ENCODE measurements around the gene TBC1D2B. TPM values are rescaled to one million over a fixed set of nuclear protein-coding genes. Genes with fewer than 3 reads are reported as not detected.

Gene TBC1D2B
- total and polyA plus RNA-seq, 5 donors from 2014 or later, result 12.2 to 117 (median 17.6) TPM

DNA sequence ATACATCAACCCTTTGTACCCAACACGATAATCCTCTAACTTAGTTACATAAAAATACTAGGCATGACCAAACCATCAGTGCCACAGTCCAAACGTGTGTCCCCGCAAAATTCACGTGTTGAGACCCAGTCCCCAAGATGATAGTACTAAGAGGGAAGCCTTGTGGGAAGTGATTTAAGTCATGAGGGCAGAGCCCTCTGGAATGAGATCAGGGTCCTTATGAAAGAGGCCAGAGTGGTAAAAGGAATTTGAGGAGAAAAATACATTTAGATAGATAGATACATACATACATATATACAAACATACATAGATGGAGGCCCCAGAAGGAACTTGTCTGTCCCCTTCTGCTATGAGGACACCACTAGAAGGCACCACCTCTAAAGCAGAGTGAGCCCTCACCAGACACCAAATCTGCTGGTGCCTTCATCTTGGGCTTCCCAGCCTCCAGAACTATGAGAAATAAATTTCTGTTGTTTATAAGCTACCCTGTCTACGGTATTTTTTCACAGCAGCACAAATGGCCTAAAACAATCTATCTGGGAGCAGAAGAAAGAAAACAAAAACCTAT, 8.0 kb downstream of the TBC1D2B start:
- Histone ChIP-seq H3K27me3 (ENCODE audit: control insufficient read depth, insufficient read depth, low read length) (no peaks in the 10 kb centered on the region), H3K4me1 (ENCODE audit: control insufficient read depth, insufficient read depth, low read length, poor library complexity, severe bottlenecking) (peaks cover 89% of the 10 kb centered on the region), H3K36me3 (ENCODE audit: control insufficient read depth, insufficient read depth, low read length) (peaks cover 3% of the 10 kb centered on the region), H3K4me3 (ENCODE audit: low read depth, low read length) (peak overlapping the region; percentile 87), H3K27ac (ENCODE audit: insufficient read depth, low read length, poor library complexity, severe bottlenecking) (peak overlapping the region; percentile 86), H3K9me3 (ENCODE audit: control insufficient read depth in 2 of 2, low read length in 2 of 2) (no peaks in the 10 kb centered on the region)
- DNase-seq (peak in 1 of 3 donors; percentile 44), ATAC-seq (ENCODE audit: low read depth in 2 of 2) (no peak)
- Mint-ChIP-seq H3K4me1 (peaks cover 0 to 45% (median 38%) of the 10 kb centered on the region in 4 donors), H3K9me3 (peaks cover 0 to 2% (median 0%) of the 10 kb centered on the region in 7 donors), H3K27me3 (no peaks in the 10 kb centered on the region), H3K36me3 (peaks cover 4% of the 10 kb centered on the region), H3K27ac (no peak overlapping the region), H3K4me3 (peak overlapping the region in 2 of 4 donors; percentile 85 to 93)

DNA sequence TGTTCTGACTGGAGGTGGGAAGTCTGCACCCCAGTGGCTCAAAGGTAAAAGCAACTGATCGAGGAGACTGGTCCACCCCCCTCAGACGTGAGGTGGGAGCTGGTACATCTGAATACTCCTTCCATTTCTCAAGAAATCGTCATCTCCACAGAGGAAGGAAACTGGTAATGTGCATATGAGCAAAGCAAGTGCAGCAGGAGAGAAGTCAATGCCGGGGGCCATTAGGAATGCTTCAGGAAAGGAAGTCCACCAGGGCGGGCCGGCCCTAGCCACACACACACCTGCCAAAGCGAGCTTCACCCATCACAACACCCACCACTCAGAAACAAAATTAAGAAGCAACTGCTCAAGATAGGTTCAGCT, 8.5 kb downstream of the TBC1D2B start:
- peaks cover 4% of the 10 kb centered on the region for H3K36me3 Mint-ChIP-seq
- H3K27ac Mint-ChIP-seq, result no peak overlapping the region
- H3K4me1 Mint-ChIP-seq, result peaks cover 0 to 41% (median 33%) of the 10 kb centered on the region in 4 donors
- no peaks in the 10 kb centered on the region for H3K27me3 Mint-ChIP-seq
- DNase-seq (no peak), ATAC-seq (ENCODE audit: low read depth in 2 of 2) (peak; percentile 21 to 29)
- peaks cover 91% of the 10 kb centered on the region for H3K4me1 ChIP-seq (ENCODE audit: control insufficient read depth, insufficient read depth, low read length, poor library complexity, severe bottlenecking)
- H3K27ac ChIP-seq (ENCODE audit: insufficient read depth, low read length, poor library complexity, severe bottlenecking), result peak overlapping the region; percentile 86
- H3K4me3 ChIP-seq (ENCODE audit: low read depth, low read length), result peak overlapping the region; percentile 87
- H3K9me3 Mint-ChIP-seq, result peaks cover 0 to 2% (median 0%) of the 10 kb centered on the region in 7 donors
- H3K27me3 ChIP-seq (ENCODE audit: control insufficient read depth, insufficient read depth, low read length), result no peaks in the 10 kb centered on the region
- peaks cover 3% of the 10 kb centered on the region for H3K36me3 ChIP-seq (ENCODE audit: control insufficient read depth, insufficient read depth, low read length)
- H3K9me3 ChIP-seq (ENCODE audit: control insufficient read depth in 2 of 2, low read length in 2 of 2), result no peaks in the 10 kb centered on the region
- H3K4me3 Mint-ChIP-seq, result peak overlapping the region in 2 of 4 donors; percentile 85 to 93

DNA sequence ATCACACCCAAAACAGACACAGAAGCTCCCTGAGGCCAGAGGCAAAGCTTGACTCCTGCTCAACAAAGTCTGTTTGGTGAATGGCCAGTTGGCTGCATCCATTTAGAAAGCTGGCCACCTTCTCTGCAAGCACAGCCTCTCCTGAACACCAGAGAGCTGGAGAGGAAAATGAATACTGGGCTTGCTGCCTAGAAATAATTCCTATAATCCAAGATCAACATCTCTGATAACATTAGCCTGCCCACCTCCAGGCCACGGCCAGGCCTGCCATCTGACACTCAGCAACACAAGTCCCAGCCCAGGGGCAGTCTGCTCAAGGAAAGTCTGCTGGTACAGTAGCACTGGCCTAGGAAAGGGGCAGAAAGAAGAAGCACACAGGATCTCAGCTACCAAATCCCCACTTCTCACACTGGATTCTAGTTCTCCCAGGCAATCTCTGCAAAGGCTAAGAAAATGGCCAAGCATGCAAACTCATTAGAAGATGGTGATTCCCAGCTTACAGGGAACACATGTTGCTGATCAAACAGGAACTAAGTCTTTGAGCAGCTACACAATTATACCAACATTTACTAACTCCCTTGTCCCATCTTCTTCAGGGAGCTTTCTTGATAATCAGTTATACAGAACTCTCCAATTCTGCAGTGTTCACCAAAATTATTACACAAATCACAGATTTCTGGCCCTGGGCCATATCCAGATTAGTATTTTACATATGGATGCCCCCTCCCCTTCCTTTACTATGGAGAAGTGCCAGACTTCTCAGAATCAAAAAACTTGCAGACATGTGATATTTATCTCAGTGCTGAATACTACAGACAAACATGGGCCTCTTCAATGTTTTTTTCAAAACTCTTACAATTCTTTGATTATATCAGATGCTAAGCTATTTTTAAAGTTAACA, 9.9 kb downstream of the TBC1D2B start:
- DNase-seq (peak in 1 of 3 donors; percentile 56), ATAC-seq (ENCODE audit: low read depth in 2 of 2) (no peak)
- Histone ChIP-seq H3K36me3 (ENCODE audit: control insufficient read depth, insufficient read depth, low read length) (peaks cover 3% of the 10 kb centered on the region), H3K9me3 (ENCODE audit: control insufficient read depth in 2 of 2, low read length in 2 of 2) (no peaks in the 10 kb centered on the region), H3K4me3 (ENCODE audit: low read depth, low read length) (peak overlapping the region; percentile 87), H3K27ac (ENCODE audit: insufficient read depth, low read length, poor library complexity, severe bottlenecking) (peak overlapping the region; percentile 86), H3K4me1 (ENCODE audit: control insufficient read depth, insufficient read depth, low read length, poor library complexity, severe bottlenecking) (peaks cover 95% of the 10 kb centered on the region), H3K27me3 (ENCODE audit: control insufficient read depth, insufficient read depth, low read length) (no peaks in the 10 kb centered on the region)
- H3K27ac Mint-ChIP-seq, result no peak overlapping the region
- H3K4me3 Mint-ChIP-seq, result peak overlapping the region in 2 of 4 donors; percentile 85 to 93
- no peaks in the 10 kb centered on the region for H3K27me3 Mint-ChIP-seq
- H3K9me3 Mint-ChIP-seq, result peaks cover 0 to 2% (median 0%) of the 10 kb centered on the region in 7 donors
- H3K36me3 Mint-ChIP-seq, result no peaks in the 10 kb centered on the region
- H3K4me1 Mint-ChIP-seq, result peaks cover 0 to 42% (median 27%) of the 10 kb centered on the region in 4 donors

DNA sequence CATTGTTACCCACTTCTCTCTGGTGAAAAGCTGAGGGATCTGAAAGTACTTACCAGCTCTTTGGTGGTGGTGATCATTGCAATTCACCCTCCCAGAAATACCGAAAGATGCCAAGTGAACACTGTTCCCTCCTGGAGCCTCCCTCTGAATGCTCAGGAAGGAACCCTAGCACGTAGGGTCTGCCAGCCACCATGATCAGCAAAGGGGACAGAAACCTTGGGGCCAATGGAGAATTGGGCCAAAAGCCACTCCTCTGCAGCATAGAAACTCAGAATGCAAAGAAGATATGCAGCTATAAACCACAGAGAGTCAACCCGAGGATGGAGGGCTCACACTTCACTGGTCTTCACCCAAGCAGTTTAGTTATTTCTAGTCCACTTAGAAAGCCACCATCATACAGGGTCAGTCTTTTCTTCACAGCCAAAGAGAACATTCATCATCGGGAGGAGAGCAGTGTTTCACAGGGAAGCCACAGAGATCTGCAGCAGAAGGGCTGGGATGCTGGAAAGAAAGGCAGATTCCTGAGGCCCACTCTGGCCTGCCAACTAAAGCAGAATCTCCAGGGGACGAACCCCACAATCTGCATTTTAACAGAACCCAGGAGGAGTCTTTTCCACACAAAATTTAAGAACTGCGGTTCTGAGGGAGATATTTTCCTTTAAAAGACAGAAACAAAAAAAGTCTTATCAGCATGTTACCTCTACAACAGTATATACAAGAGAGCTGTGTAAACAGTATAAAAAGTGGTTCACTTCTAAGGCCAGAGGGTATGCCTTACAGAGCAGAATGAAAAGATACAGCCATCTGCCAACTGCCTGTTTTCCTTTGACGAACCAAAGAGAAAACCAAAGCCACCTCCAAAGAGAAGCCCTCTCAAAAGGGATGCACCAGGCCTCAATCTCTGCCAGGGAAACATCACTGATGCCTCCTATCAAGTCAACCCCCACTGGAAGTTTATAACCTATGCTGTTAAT, 11.3 kb downstream of the TBC1D2B start:
- Histone ChIP-seq H3K4me3 (ENCODE audit: low read depth, low read length) (peak overlapping the region; percentile 87), H3K36me3 (ENCODE audit: control insufficient read depth, insufficient read depth, low read length) (peaks cover under 1% of the 10 kb centered on the region), H3K9me3 (ENCODE audit: control insufficient read depth in 2 of 2, low read length in 2 of 2) (no peaks in the 10 kb centered on the region), H3K4me1 (ENCODE audit: control insufficient read depth, insufficient read depth, low read length, poor library complexity, severe bottlenecking) (peaks cover 93% of the 10 kb centered on the region), H3K27ac (ENCODE audit: insufficient read depth, low read length, poor library complexity, severe bottlenecking) (peak overlapping the region; percentile 86), H3K27me3 (ENCODE audit: control insufficient read depth, insufficient read depth, low read length) (no peaks in the 10 kb centered on the region)
- Mint-ChIP-seq H3K4me1 (peaks cover under 1 to 42% (median 22%) of the 10 kb centered on the region in 4 donors), H3K27me3 (no peaks in the 10 kb centered on the region), H3K9me3 (peaks cover 0 to 2% (median 0%) of the 10 kb centered on the region in 7 donors), H3K4me3 (peak overlapping the region in 1 of 4 donors; percentile 68), H3K36me3 (no peaks in the 10 kb centered on the region), H3K27ac (no peak overlapping the region)
- DNase-seq (no peak), ATAC-seq (ENCODE audit: low read depth in 2 of 2) (no peak)

DNA sequence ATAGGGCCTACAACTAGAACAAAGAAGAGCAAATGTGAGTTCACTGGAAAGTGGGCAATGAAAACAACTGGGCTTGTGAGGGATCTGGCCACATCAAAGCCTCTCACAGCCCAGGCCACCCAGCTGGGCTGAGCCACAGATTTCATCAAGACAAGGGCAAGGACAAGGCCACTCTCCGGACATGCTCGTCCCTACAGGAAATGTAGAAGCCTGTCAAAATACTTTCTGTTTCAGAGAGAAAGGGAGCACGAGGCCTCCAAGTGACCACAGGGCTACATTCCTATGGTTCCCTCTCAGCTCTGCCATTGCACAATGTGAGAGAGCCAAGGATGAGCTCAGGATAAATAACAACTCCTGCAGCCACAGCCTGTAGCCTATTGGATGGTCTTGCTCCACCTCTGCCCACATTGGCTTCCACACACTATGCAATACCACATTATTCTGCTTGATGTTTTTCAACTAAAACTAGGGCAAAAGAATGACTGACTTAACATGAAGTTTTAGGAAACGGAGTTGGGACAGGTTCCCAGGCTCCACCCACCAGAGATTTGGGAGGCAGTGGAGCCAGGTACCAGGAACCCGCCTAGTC, 12.1 kb downstream of the TBC1D2B start:
- Histone ChIP-seq H3K9me3 (ENCODE audit: control insufficient read depth in 2 of 2, low read length in 2 of 2) (no peaks in the 10 kb centered on the region), H3K4me1 (ENCODE audit: control insufficient read depth, insufficient read depth, low read length, poor library complexity, severe bottlenecking) (peaks cover 88% of the 10 kb centered on the region), H3K4me3 (ENCODE audit: low read depth, low read length) (peak overlapping the region; percentile 87), H3K27me3 (ENCODE audit: control insufficient read depth, insufficient read depth, low read length) (no peaks in the 10 kb centered on the region), H3K27ac (ENCODE audit: insufficient read depth, low read length, poor library complexity, severe bottlenecking) (peak overlapping the region; percentile 86), H3K36me3 (ENCODE audit: control insufficient read depth, insufficient read depth, low read length) (no peaks in the 10 kb centered on the region)
- DNase-seq, result no peak
- Mint-ChIP-seq H3K36me3 (no peaks in the 10 kb centered on the region), H3K27ac (no peak overlapping the region), H3K9me3 (peaks cover 0 to 2% (median 0%) of the 10 kb centered on the region in 7 donors), H3K4me1 (peaks cover 0 to 42% (median 23%) of the 10 kb centered on the region in 4 donors), H3K27me3 (no peaks in the 10 kb centered on the region), H3K4me3 (no peak overlapping the region)
- no peak for ATAC-seq (ENCODE audit: low read depth in 2 of 2)

DNA sequence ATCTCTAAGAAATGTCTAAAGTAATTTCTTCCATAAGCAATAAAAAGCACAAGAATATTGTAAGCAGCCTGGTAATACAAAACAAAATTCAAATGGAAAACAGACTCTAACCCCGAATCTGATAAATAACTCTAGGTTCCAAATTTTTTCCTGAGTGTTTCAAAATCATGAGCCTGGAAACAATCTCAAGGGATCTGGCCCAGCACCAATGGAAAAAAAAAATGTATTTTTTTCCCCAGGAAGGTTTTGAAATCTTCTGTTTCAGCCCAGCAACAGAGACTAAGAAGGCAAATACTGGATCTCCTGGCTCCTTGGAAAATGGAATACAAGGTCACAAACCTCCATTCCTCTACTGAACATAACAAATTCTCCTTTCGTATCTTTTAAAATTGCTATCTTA, 13.0 kb downstream of the TBC1D2B start:
- Mint-ChIP-seq H3K27ac (no peak overlapping the region), H3K36me3 (no peaks in the 10 kb centered on the region), H3K9me3 (peaks cover 0 to 2% (median 0%) of the 10 kb centered on the region in 7 donors), H3K4me1 (peaks cover 7 to 39% (median 24%) of the 10 kb centered on the region in 4 donors), H3K27me3 (no peaks in the 10 kb centered on the region), H3K4me3 (no peak overlapping the region)
- DNase-seq (no peak), ATAC-seq (ENCODE audit: low read depth in 2 of 2) (no peak)
- H3K36me3 ChIP-seq (ENCODE audit: control insufficient read depth, insufficient read depth, low read length), result no peaks in the 10 kb centered on the region
- H3K27me3 ChIP-seq (ENCODE audit: control insufficient read depth, insufficient read depth, low read length), result no peaks in the 10 kb centered on the region
- H3K4me1 ChIP-seq (ENCODE audit: control insufficient read depth, insufficient read depth, low read length, poor library complexity, severe bottlenecking), result peaks cover 88% of the 10 kb centered on the region
- H3K27ac ChIP-seq (ENCODE audit: insufficient read depth, low read length, poor library complexity, severe bottlenecking), result peak overlapping the region; percentile 86
- H3K4me3 ChIP-seq (ENCODE audit: low read depth, low read length), result peak overlapping the region; percentile 87
- H3K9me3 ChIP-seq (ENCODE audit: control insufficient read depth in 2 of 2, low read length in 2 of 2), result no peaks in the 10 kb centered on the region

DNA sequence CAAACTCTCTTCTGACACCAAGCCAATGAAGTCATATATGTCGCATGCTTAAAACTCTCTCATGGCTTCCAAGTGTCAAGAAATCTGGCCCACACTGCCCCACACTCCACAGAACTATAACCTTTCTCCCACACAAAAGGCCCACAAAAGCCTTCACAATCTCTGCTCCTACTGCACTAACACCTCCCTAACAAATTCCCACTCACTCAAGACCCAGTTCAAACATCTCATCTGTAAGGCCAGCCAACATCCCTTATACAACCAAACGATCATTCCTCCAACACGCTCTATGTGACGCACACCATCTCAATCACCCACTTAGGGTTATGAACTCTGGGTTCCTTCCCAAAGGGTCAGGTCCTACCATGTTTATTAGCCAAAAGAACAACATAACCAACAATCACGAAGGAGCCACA, 13.5 kb downstream of the TBC1D2B start:
- no peak overlapping the region for H3K27ac Mint-ChIP-seq
- ATAC-seq (ENCODE audit: low read depth in 2 of 2), result no peak
- H3K9me3 ChIP-seq (ENCODE audit: control insufficient read depth in 2 of 2, low read length in 2 of 2), result no peaks in the 10 kb centered on the region

More for the DNA sequence above, 13.5 kb downstream of the TBC1D2B start:
- H3K4me1 Mint-ChIP-seq, result peaks cover 12 to 38% (median 24%) of the 10 kb centered on the region in 4 donors
- Histone ChIP-seq H3K36me3 (ENCODE audit: control insufficient read depth, insufficient read depth, low read length) (no peaks in the 10 kb centered on the region), H3K27me3 (ENCODE audit: control insufficient read depth, insufficient read depth, low read length) (no peaks in the 10 kb centered on the region), H3K4me1 (ENCODE audit: control insufficient read depth, insufficient read depth, low read length, poor library complexity, severe bottlenecking) (peaks cover 88% of the 10 kb centered on the region), H3K4me3 (ENCODE audit: low read depth, low read length) (no peak overlapping the region), H3K27ac (ENCODE audit: insufficient read depth, low read length, poor library complexity, severe bottlenecking) (peak overlapping the region; percentile 35)
- peaks cover 0 to 2% (median 0%) of the 10 kb centered on the region in 7 donors for H3K9me3 Mint-ChIP-seq
- DNase-seq, result no peak
- H3K36me3 Mint-ChIP-seq, result peaks cover under 1% of the 10 kb centered on the region
- no peaks in the 10 kb centered on the region for H3K27me3 Mint-ChIP-seq
- H3K4me3 Mint-ChIP-seq, result no peak overlapping the region

All from CD4-positive, CD25-positive, alpha-beta regulatory T cell (primary cell).